Measurements from ENCODE around the gene SERINC3.

SERINC3 gene

GRCh38 chr20:44509762-44510161 lies 12.1 kb downstream of the SERINC3 start:
- DNase-seq (ENCODE audit: low read depth in 1 of 2, low spot score in 1 of 2) = no peak
- H3K27ac ChIP-seq (replicated peaks) = no peak overlapping the region
- H3K4me3 ChIP-seq (replicated peaks; ENCODE audit: insufficient read depth, low read length) = no peak overlapping the region
- no peak for TF ChIP-seq GABPA (IDR thresholded peaks at IDR 0.05; ENCODE audit: low read depth)
- TF ChIP-seq REST (IDR thresholded peaks at IDR 0.05; ENCODE audit: insufficient replicate concordance, low read depth) = no peak
- TF ChIP-seq POLR2AphosphoS5 (IDR thresholded peaks at IDR 0.05; ENCODE audit: low read depth) = no peak
- no peak for TF ChIP-seq SPI1 (IDR thresholded peaks at IDR 0.05; ENCODE audit: borderline replicate concordance, low read depth)
- no peak for TF ChIP-seq CTCF (IDR thresholded peaks at IDR 0.05; ENCODE audit: insufficient read depth, low read length)
- no peaks in the 10 kb centered on the region for H3K27me3 ChIP-seq (ENCODE audit: insufficient read depth, poor library complexity, severe bottlenecking)

GRCh38 chr20:44504402-44505307 lies 17.2 kb downstream of the SERINC3 start:
- Histone ChIP-seq H3K27me3 (ENCODE audit: insufficient read depth, poor library complexity, severe bottlenecking) (no peaks in the 10 kb centered on the region), H3K27ac (replicated peaks) (no peak overlapping the region), H3K4me3 (replicated peaks; ENCODE audit: insufficient read depth, low read length) (no peak overlapping the region)
- no peak for TF ChIP-seq CTCF (IDR thresholded peaks at IDR 0.05; ENCODE audit: insufficient read depth, low read length)
- no peak for TF ChIP-seq POLR2AphosphoS5 (IDR thresholded peaks at IDR 0.05; ENCODE audit: low read depth)
- TF ChIP-seq GABPA (IDR thresholded peaks at IDR 0.05; ENCODE audit: low read depth) = no peak
- TF ChIP-seq SPI1 (IDR thresholded peaks at IDR 0.05; ENCODE audit: borderline replicate concordance, low read depth) = no peak
- TF ChIP-seq REST (IDR thresholded peaks at IDR 0.05; ENCODE audit: insufficient replicate concordance, low read depth) = no peak
- no peak for DNase-seq (ENCODE audit: low read depth in 1 of 2, low spot score in 1 of 2)

GRCh38 chr20:44502968-44503367 lies 18.9 kb downstream of the SERINC3 start:
- no peak overlapping the region for H3K4me3 ChIP-seq (replicated peaks; ENCODE audit: insufficient read depth, low read length)
- H3K27me3 ChIP-seq (ENCODE audit: insufficient read depth, poor library complexity, severe bottlenecking) = no peaks in the 10 kb centered on the region
- TF ChIP-seq POLR2AphosphoS5 (IDR thresholded peaks at IDR 0.05; ENCODE audit: low read depth) (no peak), SPI1 (IDR thresholded peaks at IDR 0.05; ENCODE audit: borderline replicate concordance, low read depth) (no peak), CTCF (IDR thresholded peaks at IDR 0.05; ENCODE audit: insufficient read depth, low read length) (no peak), GABPA (IDR thresholded peaks at IDR 0.05; ENCODE audit: low read depth) (no peak), REST (IDR thresholded peaks at IDR 0.05; ENCODE audit: insufficient replicate concordance, low read depth) (no peak)
- no peak for DNase-seq (ENCODE audit: low read depth in 1 of 2, low spot score in 1 of 2)
- H3K27ac ChIP-seq (replicated peaks) = no peak overlapping the region
